Natural killer cell (primary cell): ENCODE data around the gene TTC39B. TPM values are rescaled to one million over a fixed set of nuclear protein-coding genes. Genes with fewer than 3 reads are reported as not detected.

ENCODE experiments used
- ATAC-seq, 3 donors: fragments of 150-1000 bp in 2 of 3; fragments of 200-7000 bp in 1 of 3; cut with Tn5 transposase; 1 replicate in 1 of 3; 2 replicates in 2 of 3; pipeline ENCODE4 v1.10.0; 2021; ENCODE audit warnings: mild to moderate bottlenecking in 2 of 3, moderate library complexity in 2 of 3
- DNase-seq, 2 donors: peaks; one replicate each; pipeline versions ENCODE4 v3.0.0 to v3.0.0-alpha.2; 2013 to 2021; ENCODE audit warnings: mixed read lengths in 1 of 2
- H3K27ac ChIP-seq: one replicate; pipeline ENCODE4 v1.5.1; 2013; ENCODE audit warnings: mild to moderate bottlenecking, low read length
- H3K27me3 ChIP-seq: one replicate; pipeline ENCODE4 v1.6.1; 2013; ENCODE audit warnings: low read length; ENCODE audit not compliant: control insufficient read depth, insufficient read depth
- H3K36me3 ChIP-seq: one replicate; pipeline ENCODE4 v1.6.1; 2013; ENCODE audit warnings: low read length; ENCODE audit not compliant: control insufficient read depth, insufficient read depth
- H3K4me1 ChIP-seq: one replicate; pipeline ENCODE4 v1.6.1; 2013; ENCODE audit warnings: low read length; ENCODE audit not compliant: control insufficient read depth, insufficient read depth
- H3K4me3 ChIP-seq: one replicate; pipeline ENCODE4 v1.5.1; 2013; ENCODE audit warnings: low read length
- H3K9me3 ChIP-seq: one replicate; pipeline ENCODE4 v1.6.1; 2013; ENCODE audit warnings: low read length; ENCODE audit not compliant: control insufficient read depth, insufficient read depth
- H3K27ac Mint-ChIP-seq, 2 donors: one replicate each; pipeline ENCODE4 v1.8.0; 2022; ENCODE audit warnings: mild to moderate bottlenecking in 2 of 2, mixed read lengths in 2 of 2, moderate library complexity in 1 of 2
- H3K27me3 Mint-ChIP-seq, 2 donors: one replicate each; pipeline ENCODE4 v1.8.0; 2022; ENCODE audit warnings: low read depth in 2 of 2, mixed read lengths in 2 of 2
- H3K36me3 Mint-ChIP-seq: one replicate; pipeline ENCODE4 v1.8.0; 2022; ENCODE audit warnings: mixed read lengths
- H3K4me1 Mint-ChIP-seq, 2 donors: one replicate each; pipeline ENCODE4 v1.8.0; 2022; ENCODE audit warnings: mixed read lengths in 2 of 2
- H3K4me3 Mint-ChIP-seq: one replicate; pipeline ENCODE4 v1.8.0; 2022; ENCODE audit warnings: mild to moderate bottlenecking, moderate library complexity, mixed read lengths
- H3K9me3 Mint-ChIP-seq, 2 donors: one replicate each; pipeline ENCODE4 v1.8.0; 2022; ENCODE audit warnings: mixed read lengths in 2 of 2
- CTCF ChIP-seq: fragments of 200-600 bp; IDR thresholded peaks from one replicate; pipeline ENCODE4 v1.8.0; 2022; ENCODE audit warnings: antibody characterized with exemption
- WGBS: methylation state at CpG from one replicate; pipeline ENCODE4 v1.1.7; 2013; ENCODE audit warnings: missing lambda C conversion rate; ENCODE audit not compliant: insufficient coverage; 5-methylcytosine and 5-hydroxymethylcytosine counted together
- intact Hi-C: fragments of 100-400 bp; cut with micrococcal nuclease; formaldehyde crosslinking; loops from one replicate; pipeline ENCODE4 v1.14.2; 2022
- total RNA-seq, 4 donors: library from RNA; stranded (reverse); fragments of 120-200 nt in 1 of 4; gene quantifications; one replicate each; pipeline versions ENCODE4 v1.2.3 to v1.2.4, GENCODE V29; 2013 to 2022

Gene TTC39B
- total RNA-seq, 3 donors from 2014 or later (not counting 1 experiment from before 2014, with no cell fraction given): 51.2 to 65.1 (median 54.2) TPM

- peaks cover 37 to 62% of the 10 kb centered on the region in 2 donors for H3K4me1 Mint-ChIP-seq
- Histone ChIP-seq H3K4me1 (peaks cover 5% of the 10 kb centered on the region), H3K36me3 (no peaks in the 10 kb centered on the region), H3K4me3 (no peak overlapping the region), H3K27ac (no peak overlapping the region), H3K27me3 (no peaks in the 10 kb centered on the region), H3K9me3 (no peaks in the 10 kb centered on the region)
- H3K36me3 Mint-ChIP-seq: no peaks in the 10 kb centered on the region
- peak; percentile 21 for TF ChIP-seq CTCF
- no peak overlapping the region for H3K4me3 Mint-ChIP-seq
- ATAC-seq (no peak), DNase-seq (no peak)
- intact Hi-C loops: loop anchor here (5.0 kb wide), 2 partner anchors 209 to 329 kb away; no protein-coding TSS in a partner anchor
- WGBS: no CpG with 5 or more reads among the region's 2 CpGs
- peak overlapping the region; percentile 42 to 66 for H3K27ac Mint-ChIP-seq
- no peaks in the 10 kb centered on the region for H3K27me3 Mint-ChIP-seq
- H3K9me3 Mint-ChIP-seq: no peaks in the 10 kb centered on the region
Observed at GRCh38 chr9:15278091-15278687, 28.8 kb downstream of the TTC39B start.

GRCh38 chr9:15277400-15278090 is 29.5 kb downstream of the TTC39B start:
- Histone ChIP-seq H3K27me3 (no peaks in the 10 kb centered on the region), H3K9me3 (no peaks in the 10 kb centered on the region), H3K36me3 (no peaks in the 10 kb centered on the region), H3K27ac (no peak overlapping the region), H3K4me1 (peaks cover 6% of the 10 kb centered on the region), H3K4me3 (no peak overlapping the region)
- intact Hi-C loops: loop anchor here (2.0 to 5.0 kb wide), 3 partner anchors 139 to 330 kb away; no protein-coding TSS in a partner anchor
- WGBS: 93% methylated on average over 7 of the region's 9 CpGs
- H3K4me1 Mint-ChIP-seq: peaks cover 37 to 62% of the 10 kb centered on the region in 2 donors
- peak; percentile 46 for TF ChIP-seq CTCF
- no peaks in the 10 kb centered on the region for H3K27me3 Mint-ChIP-seq
- H3K27ac Mint-ChIP-seq: peak overlapping the region; percentile 42 to 58
- H3K36me3 Mint-ChIP-seq: no peaks in the 10 kb centered on the region
- DNase-seq: peak in 1 of 2 donors; percentile 63
- no peak overlapping the region for H3K4me3 Mint-ChIP-seq
- peak in 2 of 3 donors; percentile 52 to 65 for ATAC-seq
- no peaks in the 10 kb centered on the region for H3K9me3 Mint-ChIP-seq

DNA sequence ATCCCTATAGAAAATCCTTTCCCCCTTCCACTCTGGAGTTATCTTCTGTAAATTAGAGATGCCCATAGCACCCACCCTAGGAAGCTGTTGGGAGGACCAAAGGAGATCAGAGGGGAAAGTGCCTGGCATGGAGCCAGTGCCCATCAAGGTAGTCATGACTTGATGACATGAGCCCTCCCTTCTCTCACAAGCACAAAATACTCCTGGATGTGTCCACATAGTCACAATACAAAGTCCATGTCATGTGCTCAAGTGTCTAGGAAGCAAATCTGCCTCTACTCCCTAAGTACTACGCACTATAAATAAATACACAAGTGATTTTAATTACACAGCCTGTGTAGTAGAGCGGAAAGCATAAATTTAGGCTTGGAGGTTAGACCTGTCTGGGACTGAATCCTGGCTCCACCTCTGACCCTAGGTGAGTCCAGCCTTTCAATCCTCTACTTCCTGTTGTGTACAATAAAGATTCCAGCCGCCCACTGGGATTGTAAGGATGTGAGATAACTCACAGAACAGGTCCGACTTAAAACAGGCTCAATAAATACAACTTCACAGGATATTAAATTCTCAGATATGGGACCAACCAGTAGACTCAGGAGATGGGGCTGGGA is 30.6 kb downstream of the TTC39B start:
- H3K27ac Mint-ChIP-seq: peak overlapping the region in 1 of 2 donors; percentile 69
- intact Hi-C loops: loop anchor here (2.0 to 5.0 kb wide), 3 partner anchors 140 to 331 kb away; no protein-coding TSS in a partner anchor
- Histone ChIP-seq H3K9me3 (no peaks in the 10 kb centered on the region), H3K27ac (no peak overlapping the region), H3K4me3 (no peak overlapping the region), H3K27me3 (no peaks in the 10 kb centered on the region), H3K4me1 (peaks cover 8% of the 10 kb centered on the region), H3K36me3 (no peaks in the 10 kb centered on the region)
- H3K4me3 Mint-ChIP-seq: no peak overlapping the region
- H3K36me3 Mint-ChIP-seq: no peaks in the 10 kb centered on the region
- H3K9me3 Mint-ChIP-seq: no peaks in the 10 kb centered on the region
- ATAC-seq (no peak), DNase-seq (no peak)
- H3K4me1 Mint-ChIP-seq: peaks cover 43 to 63% of the 10 kb centered on the region in 2 donors
- TF ChIP-seq CTCF: no peak
- no peaks in the 10 kb centered on the region for H3K27me3 Mint-ChIP-seq
- WGBS: 100% methylated on average over 3 of the region's 4 CpGs
